OCI-LY7 (cell line): ENCODE results near the gene VKORC1L1.

Source experiments
- CTCF ChIP-seq: fragments of 200-600 bp; sonication (generic); conservative IDR thresholded peaks from 2 replicates; pipeline ENCODE4 v1.5.1; 2014; ENCODE audit warnings: mild to moderate bottlenecking, antibody characterized with exemption, low read length, moderate library complexity, mixed read lengths
- EZH2phosphoT487 ChIP-seq: fragments of 200-600 bp; sonication (generic); IDR thresholded peaks from 2 replicates; pipeline ENCODE4 v1.6.1; 2018; ENCODE audit warnings: low read depth, borderline replicate concordance, mild to moderate bottlenecking, mixed run types, antibody characterized with exemption, low read length, moderate library complexity, mixed read lengths

GRCh38 chr7:65827366-65827765, 45.5 kb upstream of the VKORC1L1 start:
- TF ChIP-seq CTCF (no peak), EZH2phosphoT487 (no peak)
